Neutrophil (primary cell): ENCODE data around the gene PRDM16.

Experiments used
- H3K27ac ChIP-seq: fragments of 200-600 bp; sonication (generic); 2 replicates; pipeline ENCODE4 v1.5.1; 2016; ENCODE audit warnings: mild to moderate bottlenecking, moderate library complexity
- H3K27me3 ChIP-seq: fragments of 200-600 bp; sonication (generic); 2 replicates; pipeline ENCODE4 v1.6.0; 2016; ENCODE audit warnings: mild to moderate bottlenecking
- H3K36me3 ChIP-seq: fragments of 200-600 bp; sonication (generic); 2 replicates; pipeline ENCODE4 v1.5.1; 2017
- H3K4me1 ChIP-seq, 2 experiments: fragments of 200-600 bp in 1 of 2; sonication (generic) in 1 of 2; 1 replicate in 1 of 2; 2 replicates in 1 of 2; pipeline versions ENCODE4 v1.5.1 to v1.6.1; 2013 to 2016; ENCODE audit warnings: low read depth in 1 of 2, low read length in 1 of 2, mild to moderate bottlenecking in 1 of 2, moderate library complexity in 1 of 2; ENCODE audit not compliant: control insufficient read depth in 1 of 2, insufficient read depth in 1 of 2
- H3K4me3 ChIP-seq, 2 experiments: fragments of 200-600 bp in 1 of 2; sonication (generic) in 1 of 2; 1 replicate in 1 of 2; 2 replicates in 1 of 2; pipeline ENCODE4 v1.5.1; 2013 to 2016; ENCODE audit warnings: low read depth in 1 of 2, low read length in 1 of 2, mild to moderate bottlenecking in 1 of 2, moderate library complexity in 1 of 2
- H3K9me3 ChIP-seq: fragments of 200-600 bp; sonication (generic); 2 replicates; pipeline ENCODE4 v1.5.1; 2016
- TF ChIP-seq, protein P1 (sequence below): fragments of 200-600 bp; sonication (generic); IDR thresholded peaks from 2 replicates; pipeline ENCODE4 v1.5.1; 2016; ENCODE audit warnings: antibody characterized with exemption

The PRDM16 gene

DNA sequence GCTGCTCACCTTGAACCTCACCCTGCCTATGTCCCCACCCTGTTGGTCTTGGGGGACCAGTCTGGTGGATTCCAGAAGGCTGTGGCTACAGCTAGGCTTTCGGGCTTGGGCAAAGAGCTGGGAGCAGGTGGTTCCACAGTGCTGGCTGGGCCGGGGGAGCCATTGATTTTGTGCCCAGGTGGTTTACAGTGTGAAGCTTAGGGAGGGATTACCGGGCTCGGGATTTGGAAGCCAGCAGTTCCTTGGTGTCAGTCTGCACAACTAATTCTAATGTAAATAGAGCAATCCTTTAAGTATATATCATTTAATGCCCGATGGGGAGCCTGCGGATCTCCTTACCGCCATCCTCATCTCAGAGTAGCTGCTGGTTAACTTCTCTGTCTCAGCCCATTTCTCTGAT, 38.2 kb downstream of the PRDM16 start:
- H3K4me1 ChIP-seq = no peaks in the 10 kb centered on the region
- TF ChIP-seq, protein P1, sequence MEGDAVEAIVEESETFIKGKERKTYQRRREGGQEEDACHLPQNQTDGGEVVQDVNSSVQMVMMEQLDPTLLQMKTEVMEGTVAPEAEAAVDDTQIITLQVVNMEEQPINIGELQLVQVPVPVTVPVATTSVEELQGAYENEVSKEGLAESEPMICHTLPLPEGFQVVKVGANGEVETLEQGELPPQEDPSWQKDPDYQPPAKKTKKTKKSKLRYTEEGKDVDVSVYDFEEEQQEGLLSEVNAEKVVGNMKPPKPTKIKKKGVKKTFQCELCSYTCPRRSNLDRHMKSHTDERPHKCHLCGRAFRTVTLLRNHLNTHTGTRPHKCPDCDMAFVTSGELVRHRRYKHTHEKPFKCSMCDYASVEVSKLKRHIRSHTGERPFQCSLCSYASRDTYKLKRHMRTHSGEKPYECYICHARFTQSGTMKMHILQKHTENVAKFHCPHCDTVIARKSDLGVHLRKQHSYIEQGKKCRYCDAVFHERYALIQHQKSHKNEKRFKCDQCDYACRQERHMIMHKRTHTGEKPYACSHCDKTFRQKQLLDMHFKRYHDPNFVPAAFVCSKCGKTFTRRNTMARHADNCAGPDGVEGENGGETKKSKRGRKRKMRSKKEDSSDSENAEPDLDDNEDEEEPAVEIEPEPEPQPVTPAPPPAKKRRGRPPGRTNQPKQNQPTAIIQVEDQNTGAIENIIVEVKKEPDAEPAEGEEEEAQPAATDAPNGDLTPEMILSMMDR = no peak
- H3K4me3 ChIP-seq = no peak overlapping the region
- no peaks in the 10 kb centered on the region for H3K9me3 ChIP-seq
- no peaks in the 10 kb centered on the region for H3K36me3 ChIP-seq
- H3K27ac ChIP-seq = no peak overlapping the region
- H3K27me3 ChIP-seq = no peaks in the 10 kb centered on the region

- TF ChIP-seq, protein P1 = no peak
- Histone ChIP-seq H3K27me3 (no peaks in the 10 kb centered on the region), H3K4me3 (no peak overlapping the region), H3K9me3 (no peaks in the 10 kb centered on the region), H3K36me3 (no peaks in the 10 kb centered on the region), H3K27ac (no peak overlapping the region), H3K4me1 (no peaks in the 10 kb centered on the region)
Measured at GRCh38 chr1:3109355-3109754, 40.4 kb downstream of the PRDM16 start.

DNA sequence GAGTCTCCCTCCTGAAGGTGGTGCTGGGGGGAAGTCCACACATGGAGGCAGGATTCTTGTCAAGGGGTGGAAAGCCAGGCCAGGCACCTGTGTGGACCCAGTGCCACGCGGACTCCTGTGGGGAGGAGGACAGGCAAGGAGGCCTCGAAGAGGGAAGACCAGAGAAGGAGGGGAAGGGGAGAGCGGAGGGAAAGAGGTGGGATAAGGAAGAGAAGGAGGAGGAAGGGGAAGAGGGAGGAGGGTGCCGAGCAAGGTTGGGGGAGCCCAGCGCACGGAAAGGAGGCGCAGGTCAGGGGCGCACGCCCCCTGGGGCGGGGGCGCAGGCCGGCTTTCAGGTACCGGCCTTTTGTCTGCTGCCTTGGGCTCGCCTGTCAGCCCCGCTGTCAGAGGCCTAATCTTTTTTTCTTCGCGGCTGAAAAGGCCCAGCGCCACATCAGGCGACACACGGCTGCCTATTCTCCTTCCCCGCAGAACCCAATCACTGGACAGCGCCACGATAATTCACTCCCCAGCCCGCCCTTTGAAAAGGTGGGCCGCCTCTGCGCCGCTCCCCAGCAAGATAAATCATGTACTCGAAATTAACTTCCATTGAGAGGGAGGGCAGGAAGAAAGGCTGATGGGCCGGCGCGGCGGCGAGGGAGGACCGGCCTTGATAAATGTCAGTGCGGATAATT, 42.5 kb downstream of the PRDM16 start:
- Histone ChIP-seq H3K9me3 (no peaks in the 10 kb centered on the region), H3K36me3 (no peaks in the 10 kb centered on the region), H3K4me3 (no peak overlapping the region), H3K27me3 (no peaks in the 10 kb centered on the region), H3K4me1 (no peaks in the 10 kb centered on the region), H3K27ac (no peak overlapping the region)
- TF ChIP-seq, protein P1 = no peak

DNA sequence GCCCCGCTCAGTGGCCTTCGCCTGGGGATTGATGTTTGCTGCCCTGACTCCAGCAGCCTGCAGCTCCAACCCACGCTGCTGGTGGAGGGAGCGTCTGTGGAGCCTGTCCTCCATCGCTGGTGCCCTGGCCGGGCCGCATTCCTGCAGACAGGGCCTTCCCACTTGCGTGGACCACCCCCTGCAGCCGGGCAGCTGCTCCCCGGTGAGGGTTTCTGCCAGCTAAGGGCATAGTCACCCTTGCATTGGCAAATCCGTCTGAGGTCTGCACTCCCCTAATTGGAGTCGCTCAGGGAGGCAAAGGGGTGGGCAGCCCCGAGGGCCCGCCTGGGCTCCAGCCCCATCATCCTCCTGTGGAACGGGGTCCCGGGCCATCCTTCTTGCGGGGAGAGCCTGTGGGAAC, 43.5 kb downstream of the PRDM16 start:
- H3K4me3 ChIP-seq = no peak overlapping the region
- H3K4me1 ChIP-seq = no peaks in the 10 kb centered on the region
- no peaks in the 10 kb centered on the region for H3K27me3 ChIP-seq
- no peak overlapping the region for H3K27ac ChIP-seq
- H3K36me3 ChIP-seq = no peaks in the 10 kb centered on the region
- no peaks in the 10 kb centered on the region for H3K9me3 ChIP-seq
- TF ChIP-seq, protein P1 = no peak

DNA sequence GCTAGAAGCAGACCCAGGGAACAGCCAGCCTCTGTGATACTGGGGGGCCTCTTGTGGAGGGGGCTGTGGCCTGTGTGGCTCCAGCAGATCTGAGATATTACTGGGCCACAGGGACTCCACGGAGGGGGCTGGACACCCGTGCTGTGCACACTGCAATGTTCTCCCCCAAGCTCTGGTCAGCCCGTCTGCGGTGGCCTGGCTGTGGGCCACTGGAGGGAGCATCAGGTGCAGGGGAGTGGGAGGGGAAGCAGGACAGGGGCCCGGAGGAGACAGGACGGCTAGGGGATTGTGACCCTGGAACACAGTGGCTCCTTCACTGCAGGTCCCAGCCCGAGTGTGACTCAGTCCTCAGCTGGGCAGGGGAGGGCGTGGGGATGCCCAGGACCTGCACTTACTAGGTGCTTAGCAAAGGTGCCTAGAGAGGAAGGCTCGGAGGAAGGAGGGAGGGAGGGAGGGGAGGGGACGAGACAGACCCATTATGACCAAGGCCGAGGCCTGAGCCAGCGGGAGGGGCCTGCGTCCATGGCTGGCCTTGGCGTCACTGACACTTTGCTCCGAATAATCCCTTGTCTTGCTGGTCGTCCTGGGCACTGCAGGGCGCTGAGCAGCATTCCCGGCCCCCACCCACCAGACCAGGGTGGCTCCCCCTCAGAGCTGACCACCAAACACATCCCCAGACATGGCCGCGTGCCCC, 44.2 kb downstream of the PRDM16 start:
- Histone ChIP-seq H3K9me3 (no peaks in the 10 kb centered on the region), H3K36me3 (no peaks in the 10 kb centered on the region), H3K27me3 (no peaks in the 10 kb centered on the region), H3K4me3 (no peak overlapping the region), H3K27ac (no peak overlapping the region), H3K4me1 (no peaks in the 10 kb centered on the region)
- TF ChIP-seq, protein P1 = no peak
